ENCODE measurements around the gene SCMH1. TPM values are rescaled to one million over a fixed set of nuclear protein-coding genes. Genes with fewer than 3 reads are reported as not detected.
"Not testable (repeated sequence)": the region's sequence is repeated elsewhere in the genome, so short reads cannot be mapped to it uniquely, and the experiment has no call there.

SCMH1 gene
- total and polyA plus RNA-seq, 12 donors, result 29.3 to 62.5 (median 42.2) TPM

DNA sequence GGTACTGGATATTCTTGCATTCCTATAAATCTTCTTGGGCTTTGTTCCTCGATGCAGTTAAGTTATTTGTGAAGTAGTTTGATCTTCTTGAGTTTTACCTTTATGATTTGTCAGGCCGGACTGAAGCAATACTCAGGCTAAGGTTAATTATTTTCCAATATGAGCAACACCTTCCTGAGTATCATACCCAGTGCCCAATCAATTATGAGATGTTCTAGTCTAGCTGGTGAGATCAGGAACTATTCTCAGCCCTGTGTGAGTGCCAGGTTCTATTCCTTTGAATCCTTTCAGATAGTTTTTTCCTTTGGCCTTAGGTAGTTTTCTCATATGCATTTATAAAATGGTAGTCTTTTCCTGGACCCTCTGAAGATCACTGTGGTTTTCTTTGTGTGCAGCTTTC lies 92.5 kb downstream of the SCMH1 start:
- Histone ChIP-seq H3K4me3 (no peak overlapping the region), H3K36me3 (replicated peaks in 1 of 2) (no peaks in the 10 kb centered on the region), H3K27me3 (no peaks in the 10 kb centered on the region), H3K4me1 (replicated peaks in 1 of 2) (peaks cover 9 to 27% of the 10 kb centered on the region in 2 donors), H3K9me3 (replicated peaks in 1 of 3) (no peaks in the 10 kb centered on the region), H3K27ac (no peak overlapping the region)
- 50 to 98% (median 68%) methylated on average over 2 of the region's 2 CpGs for WGBS, 4 donors
- DNase-seq, result no peak
- no peak for TF ChIP-seq POLR2A (IDR thresholded peaks at IDR 0.05)
- intact Hi-C loops (cut with DNase I), result no loop called here

DNA sequence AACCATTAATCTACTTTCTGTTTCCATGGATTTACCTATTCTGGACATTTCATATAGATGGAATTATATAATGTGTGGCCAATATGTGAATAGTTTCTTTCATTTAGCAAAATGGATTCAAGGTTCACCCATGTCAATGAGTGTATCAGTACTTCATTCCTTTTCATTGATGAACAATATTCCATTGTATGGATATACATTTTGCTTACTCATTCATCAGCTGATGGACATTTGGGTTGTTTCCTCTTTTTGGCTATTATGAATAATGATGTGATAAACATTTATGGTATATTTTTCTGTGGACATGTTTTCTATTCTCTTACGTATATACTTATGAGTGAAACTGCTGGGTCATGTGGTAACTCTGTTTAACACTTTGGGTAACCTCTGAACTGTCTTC lies 97.8 kb downstream of the SCMH1 start:
- H3K27me3 ChIP-seq, result no peaks in the 10 kb centered on the region
- 88 to 100% (median 96%) methylated on average over 1 of the region's 1 CpG for WGBS, 4 donors
- H3K9me3 ChIP-seq (replicated peaks in 1 of 3), result peaks cover 0 to 6% (median 0%) of the 10 kb centered on the region in 3 donors
- H3K36me3 ChIP-seq (replicated peaks in 1 of 2), result peaks cover 0 to 6% of the 10 kb centered on the region in 2 donors
- intact Hi-C loops (cut with DNase I), result no loop called here
- TF ChIP-seq POLR2A (IDR thresholded peaks at IDR 0.05), result no peak
- TF ChIP-seq, protein P1, sequence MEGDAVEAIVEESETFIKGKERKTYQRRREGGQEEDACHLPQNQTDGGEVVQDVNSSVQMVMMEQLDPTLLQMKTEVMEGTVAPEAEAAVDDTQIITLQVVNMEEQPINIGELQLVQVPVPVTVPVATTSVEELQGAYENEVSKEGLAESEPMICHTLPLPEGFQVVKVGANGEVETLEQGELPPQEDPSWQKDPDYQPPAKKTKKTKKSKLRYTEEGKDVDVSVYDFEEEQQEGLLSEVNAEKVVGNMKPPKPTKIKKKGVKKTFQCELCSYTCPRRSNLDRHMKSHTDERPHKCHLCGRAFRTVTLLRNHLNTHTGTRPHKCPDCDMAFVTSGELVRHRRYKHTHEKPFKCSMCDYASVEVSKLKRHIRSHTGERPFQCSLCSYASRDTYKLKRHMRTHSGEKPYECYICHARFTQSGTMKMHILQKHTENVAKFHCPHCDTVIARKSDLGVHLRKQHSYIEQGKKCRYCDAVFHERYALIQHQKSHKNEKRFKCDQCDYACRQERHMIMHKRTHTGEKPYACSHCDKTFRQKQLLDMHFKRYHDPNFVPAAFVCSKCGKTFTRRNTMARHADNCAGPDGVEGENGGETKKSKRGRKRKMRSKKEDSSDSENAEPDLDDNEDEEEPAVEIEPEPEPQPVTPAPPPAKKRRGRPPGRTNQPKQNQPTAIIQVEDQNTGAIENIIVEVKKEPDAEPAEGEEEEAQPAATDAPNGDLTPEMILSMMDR (IDR thresholded peaks at IDR 0.05), result no peak
- DNase-seq, result no peak
- H3K4me3 ChIP-seq, result no peak overlapping the region
- no peak overlapping the region for H3K27ac ChIP-seq
- no peaks in the 10 kb centered on the region for H3K4me1 ChIP-seq (replicated peaks in 1 of 2)

DNA sequence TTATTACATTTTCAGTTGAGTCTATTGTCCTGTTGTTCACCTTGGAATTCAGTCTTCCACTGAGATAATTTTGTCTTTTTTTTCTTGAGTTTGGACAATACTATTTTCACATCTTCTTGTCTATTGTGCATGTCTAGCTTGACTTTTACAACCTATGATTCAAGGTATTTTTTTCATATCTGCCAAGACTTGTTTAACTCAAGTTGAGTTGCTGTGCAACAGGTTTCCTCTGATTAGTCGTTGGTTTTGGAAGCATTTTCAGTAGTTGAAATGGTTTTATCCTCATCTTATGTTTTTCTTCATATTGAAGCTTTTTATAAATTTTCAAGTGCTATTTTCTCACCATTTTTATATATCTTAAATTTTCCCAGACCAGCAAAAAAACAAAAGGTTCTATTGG lies 103.6 kb downstream of the SCMH1 start:
- TF ChIP-seq POLR2A (IDR thresholded peaks at IDR 0.05), result no peak
- TF ChIP-seq, protein P1 (IDR thresholded peaks at IDR 0.05), result no peak
- intact Hi-C loops (cut with DNase I), result no loop called here

DNA sequence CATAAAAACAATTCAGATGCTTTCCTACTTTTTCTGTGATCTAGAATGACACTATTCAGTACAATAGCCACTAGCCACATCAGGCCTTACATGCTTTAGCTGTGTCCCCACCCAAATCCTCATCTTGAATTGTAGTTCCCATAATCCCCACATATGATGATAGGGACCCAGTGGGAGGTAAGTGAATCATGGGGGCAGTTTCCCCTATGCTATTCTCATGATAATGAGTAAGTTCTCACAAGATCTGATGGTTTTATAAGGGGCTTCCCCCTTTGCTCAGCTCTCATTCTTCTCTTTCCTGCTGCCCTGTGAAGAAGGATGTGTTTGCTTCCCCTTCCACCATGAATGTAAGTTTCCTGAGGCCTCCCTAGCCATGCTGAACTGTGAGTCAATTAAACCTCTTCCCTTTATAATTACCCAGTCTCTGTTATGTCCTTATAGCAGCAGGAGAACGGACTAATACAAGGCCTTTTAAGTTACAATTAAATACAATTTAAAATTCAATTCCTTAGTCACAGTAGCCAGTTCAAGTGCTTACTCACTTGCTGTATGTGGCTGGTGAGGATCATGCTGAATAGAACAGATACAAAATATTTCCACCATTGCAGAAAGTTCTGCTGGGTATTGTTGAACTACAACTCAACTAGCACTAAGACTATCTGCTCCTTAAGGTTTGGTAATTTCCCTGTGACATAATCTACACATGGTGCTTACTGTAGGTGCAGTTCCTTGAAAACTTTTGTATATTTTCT lies 106.7 kb downstream of the SCMH1 start:
- no peak for DNase-seq
- no peak overlapping the region for H3K4me3 ChIP-seq
- TF ChIP-seq, protein P1 (IDR thresholded peaks at IDR 0.05), result no peak
- TF ChIP-seq POLR2A (IDR thresholded peaks at IDR 0.05), result no peak
- intact Hi-C loops (cut with DNase I), result no loop called here
- WGBS, 4 donors, result 89 to 100% (median 98%) methylated on average over 1 of the region's 1 CpG
- H3K36me3 ChIP-seq (replicated peaks in 1 of 2), result no peaks in the 10 kb centered on the region
- H3K27me3 ChIP-seq, result no peaks in the 10 kb centered on the region
- H3K4me1 ChIP-seq (replicated peaks in 1 of 2), result no peaks in the 10 kb centered on the region
- no peak overlapping the region for H3K27ac ChIP-seq
- H3K9me3 ChIP-seq (replicated peaks in 1 of 3), result peaks cover 0 to under 1% (median 0%) of the 10 kb centered on the region in 3 donors

More for the DNA sequence above, 103.6 kb downstream of the SCMH1 start:
- no peak overlapping the region for H3K4me3 ChIP-seq
- no peaks in the 10 kb centered on the region for H3K4me1 ChIP-seq (replicated peaks in 1 of 2)
- peaks cover 0 to 6% of the 10 kb centered on the region in 2 donors for H3K36me3 ChIP-seq (replicated peaks in 1 of 2)
- no peak overlapping the region for H3K27ac ChIP-seq
- no peak for DNase-seq
- H3K9me3 ChIP-seq (replicated peaks in 1 of 3), result peaks cover 0 to 6% (median 0%) of the 10 kb centered on the region in 3 donors
- 96 to 99% (median 97%) methylated on average over 1 of the region's 1 CpG for WGBS, 4 donors
- H3K27me3 ChIP-seq, result no peaks in the 10 kb centered on the region

DNA sequence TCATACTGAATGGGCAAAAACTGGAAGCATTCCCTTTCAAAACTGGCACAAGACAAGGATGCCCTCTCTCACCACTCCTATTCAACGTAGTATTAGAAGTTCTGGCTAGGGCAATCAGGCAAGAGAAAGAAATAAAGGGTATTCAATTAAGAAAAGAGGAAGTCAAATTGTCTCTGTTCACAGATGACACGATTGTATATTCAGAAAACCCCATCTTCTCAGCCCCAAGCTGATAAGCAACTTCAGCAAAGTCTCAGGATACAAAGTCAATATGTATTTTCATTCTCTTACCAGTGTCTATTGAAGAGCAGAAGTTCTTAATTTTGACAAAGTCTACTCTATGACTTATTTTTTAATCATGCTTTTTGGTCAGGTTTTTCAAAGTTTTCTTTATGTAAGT lies 107.8 kb downstream of the SCMH1 start:
- 92 to 98% (median 95%) methylated on average over 2 of the region's 2 CpGs for WGBS, 4 donors
- H3K9me3 ChIP-seq (replicated peaks in 1 of 3); H3K4me3 ChIP-seq; H3K27me3 ChIP-seq; intact Hi-C loops (cut with DNase I); DNase-seq; H3K36me3 ChIP-seq (replicated peaks in 1 of 2); H3K27ac ChIP-seq; H3K4me1 ChIP-seq (replicated peaks in 1 of 2): not testable (repeated sequence)
